22Rv1 (cell line): ENCODE measurements around the gene CAPNS2.

Experiments used
- ZFX ChIP-seq: fragments of 450-650 bp; IDR thresholded peaks from 2 replicates; pipeline ENCODE4 v1.6.1; 2017; ENCODE audit warnings: antibody characterized with exemption, borderline replicate concordance
- TF ChIP-seq, protein P1 (sequence below): fragments of 450-650 bp; IDR thresholded peaks from 2 replicates; pipeline ENCODE4 v1.5.1; 2017; ENCODE audit warnings: mild to moderate bottlenecking

GRCh38 chr16:55561319-55561848, 5.1 kb upstream of the CAPNS2 start:
- TF ChIP-seq, protein P1, sequence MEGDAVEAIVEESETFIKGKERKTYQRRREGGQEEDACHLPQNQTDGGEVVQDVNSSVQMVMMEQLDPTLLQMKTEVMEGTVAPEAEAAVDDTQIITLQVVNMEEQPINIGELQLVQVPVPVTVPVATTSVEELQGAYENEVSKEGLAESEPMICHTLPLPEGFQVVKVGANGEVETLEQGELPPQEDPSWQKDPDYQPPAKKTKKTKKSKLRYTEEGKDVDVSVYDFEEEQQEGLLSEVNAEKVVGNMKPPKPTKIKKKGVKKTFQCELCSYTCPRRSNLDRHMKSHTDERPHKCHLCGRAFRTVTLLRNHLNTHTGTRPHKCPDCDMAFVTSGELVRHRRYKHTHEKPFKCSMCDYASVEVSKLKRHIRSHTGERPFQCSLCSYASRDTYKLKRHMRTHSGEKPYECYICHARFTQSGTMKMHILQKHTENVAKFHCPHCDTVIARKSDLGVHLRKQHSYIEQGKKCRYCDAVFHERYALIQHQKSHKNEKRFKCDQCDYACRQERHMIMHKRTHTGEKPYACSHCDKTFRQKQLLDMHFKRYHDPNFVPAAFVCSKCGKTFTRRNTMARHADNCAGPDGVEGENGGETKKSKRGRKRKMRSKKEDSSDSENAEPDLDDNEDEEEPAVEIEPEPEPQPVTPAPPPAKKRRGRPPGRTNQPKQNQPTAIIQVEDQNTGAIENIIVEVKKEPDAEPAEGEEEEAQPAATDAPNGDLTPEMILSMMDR: no peak
- no peak for TF ChIP-seq ZFX
